NCI-H226 (cell line): Measurements from ENCODE around the gene MAN1A1.
"Not testable (repeated sequence)": the region's sequence is repeated elsewhere in the genome, so short reads cannot be mapped to it uniquely, and the experiment has no call there.

ENCODE experiments used
- DNase-seq: peaks from one replicate; pipeline ENCODE4 v3.0.0-alpha.2; 2015

MAN1A1 gene

DNA sequence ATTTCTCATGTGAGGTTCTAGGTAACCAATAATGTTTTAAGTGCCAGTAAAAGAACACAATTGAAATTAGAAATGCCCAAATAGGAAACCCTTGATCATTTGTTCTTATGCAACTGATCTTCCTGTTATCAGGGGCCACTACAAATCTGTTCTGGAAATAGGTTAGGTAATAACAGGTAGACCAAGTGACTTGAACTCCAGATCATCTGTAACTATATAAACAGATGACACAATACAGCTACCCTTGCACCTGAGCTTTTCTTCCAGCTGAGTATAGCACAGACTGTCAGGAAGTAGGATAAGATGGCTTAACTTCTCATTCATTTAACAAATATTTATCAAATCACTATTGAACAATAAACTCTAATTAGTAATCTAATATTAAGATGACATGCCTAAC lies 52.5 kb downstream of the MAN1A1 start:
- no peak for DNase-seq

DNA sequence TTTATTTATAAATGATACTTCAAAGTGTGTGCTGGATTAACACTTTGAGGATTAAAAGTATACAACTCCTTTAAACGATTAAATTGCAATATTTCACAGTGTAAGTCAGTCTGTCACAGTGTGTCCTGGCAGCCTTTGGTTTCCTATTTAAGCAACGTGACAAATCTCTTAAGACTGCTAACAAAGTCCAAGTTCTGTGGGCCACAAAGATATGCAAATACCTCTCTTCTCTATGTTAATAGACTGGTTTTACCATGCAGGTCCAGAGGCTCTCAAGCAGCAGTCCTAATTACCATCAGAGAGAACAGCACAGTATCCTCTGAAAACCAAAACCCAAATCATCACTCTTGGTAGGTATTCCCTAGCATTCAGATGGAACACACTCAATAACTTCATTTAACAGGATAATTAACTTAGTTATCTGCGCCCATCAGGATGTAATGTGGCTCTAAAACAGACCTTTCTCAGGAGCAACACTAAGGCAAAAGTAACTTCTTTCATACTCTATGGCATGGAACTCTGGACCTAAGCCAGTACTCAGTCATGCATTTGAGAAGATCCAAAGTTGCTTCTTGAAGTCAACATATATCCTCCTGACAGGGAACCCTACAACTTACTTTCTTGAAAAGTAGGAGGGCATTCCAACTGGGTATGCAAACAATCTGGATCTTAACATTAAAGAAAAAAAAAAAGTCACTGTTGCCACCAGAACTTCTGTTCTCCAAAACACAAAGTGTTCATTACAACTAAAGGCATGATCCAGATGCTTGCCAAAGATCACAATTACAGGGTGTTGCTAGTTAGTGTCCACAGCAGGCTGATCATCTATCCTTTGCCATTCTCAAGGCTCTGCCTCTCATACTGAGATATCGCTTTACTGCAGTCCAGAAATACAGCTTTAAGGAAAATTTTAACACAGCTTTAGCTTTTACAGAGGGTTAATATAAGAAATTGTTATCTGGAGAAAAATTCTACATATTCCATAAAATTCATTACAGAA lies 53.2 kb downstream of the MAN1A1 start:
- DNase-seq = no peak

DNA sequence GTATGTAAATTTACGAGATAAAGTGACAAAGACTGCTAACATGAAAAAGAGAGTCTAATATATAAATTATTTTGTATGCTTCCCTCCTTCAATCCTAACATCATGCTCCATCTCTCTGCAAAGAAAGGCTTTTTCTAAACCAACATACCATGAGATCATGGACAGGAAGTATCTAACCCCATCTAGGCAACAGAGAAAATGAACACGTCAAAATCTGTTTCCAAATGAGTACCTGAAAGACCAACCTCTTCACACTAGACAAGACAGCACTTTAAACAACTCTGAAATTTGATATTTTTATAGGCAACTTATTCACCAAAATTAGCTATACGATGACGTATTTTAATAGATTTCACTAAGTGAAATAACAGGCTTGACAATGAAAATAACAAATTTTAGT lies 54.6 kb downstream of the MAN1A1 start:
- DNase-seq = no peak

DNA sequence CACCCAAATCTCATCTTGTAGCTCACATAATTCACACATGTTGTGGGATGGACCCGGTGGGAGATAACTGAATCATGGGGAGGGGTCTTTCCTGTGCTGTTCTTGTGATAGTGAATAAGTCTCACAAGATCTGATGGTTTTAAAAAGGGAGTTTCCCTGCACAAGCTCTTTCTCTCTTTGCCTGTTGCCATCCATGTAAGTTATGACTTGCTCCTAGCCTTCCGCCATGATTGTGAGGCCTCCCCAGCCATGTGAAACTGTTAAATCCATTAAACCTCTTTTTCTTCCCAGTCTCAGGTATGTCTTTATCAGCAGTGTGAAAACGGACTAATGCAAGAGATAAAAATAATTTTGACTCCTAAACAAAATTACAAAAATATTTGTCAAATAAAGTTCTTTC lies 58.5 kb downstream of the MAN1A1 start:
- DNase-seq = not testable (repeated sequence)

DNA sequence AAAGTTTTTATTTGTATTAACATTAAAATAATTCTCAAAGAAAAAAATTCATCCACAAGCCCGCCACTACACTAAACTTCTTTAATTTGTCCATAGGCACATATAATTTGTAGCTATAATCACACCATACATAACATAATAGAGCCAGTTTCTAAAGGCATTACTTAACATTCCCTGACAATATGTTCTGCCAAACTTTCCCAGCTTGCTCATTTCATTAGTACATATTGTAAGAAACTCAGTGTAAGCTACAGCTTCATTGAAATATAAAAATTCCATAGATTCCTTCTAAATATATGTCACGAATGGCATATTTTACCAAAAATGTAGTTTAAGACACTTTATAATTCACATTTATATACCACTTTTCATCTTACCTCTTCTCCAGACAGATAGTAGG lies 59.3 kb downstream of the MAN1A1 start:
- no peak for DNase-seq

DNA sequence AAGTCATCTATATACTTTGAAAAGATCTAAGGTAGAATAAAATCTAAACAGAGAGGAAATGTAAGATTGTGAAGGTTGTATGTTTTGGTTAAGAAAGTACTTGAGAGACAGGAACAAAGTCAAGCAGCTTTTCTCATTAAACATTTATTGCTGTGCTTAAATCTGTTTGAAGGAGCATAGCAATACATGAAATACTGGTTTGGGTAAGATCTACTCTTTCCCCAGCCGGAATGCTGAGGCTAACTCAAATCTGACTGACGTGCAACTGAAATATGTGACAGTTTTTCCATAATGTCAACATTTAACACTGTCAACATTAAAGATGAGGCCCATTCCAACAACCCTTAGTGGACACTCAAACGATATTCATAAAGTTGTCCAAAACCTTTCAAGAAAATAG lies 59.9 kb downstream of the MAN1A1 start:
- DNase-seq = no peak

DNA sequence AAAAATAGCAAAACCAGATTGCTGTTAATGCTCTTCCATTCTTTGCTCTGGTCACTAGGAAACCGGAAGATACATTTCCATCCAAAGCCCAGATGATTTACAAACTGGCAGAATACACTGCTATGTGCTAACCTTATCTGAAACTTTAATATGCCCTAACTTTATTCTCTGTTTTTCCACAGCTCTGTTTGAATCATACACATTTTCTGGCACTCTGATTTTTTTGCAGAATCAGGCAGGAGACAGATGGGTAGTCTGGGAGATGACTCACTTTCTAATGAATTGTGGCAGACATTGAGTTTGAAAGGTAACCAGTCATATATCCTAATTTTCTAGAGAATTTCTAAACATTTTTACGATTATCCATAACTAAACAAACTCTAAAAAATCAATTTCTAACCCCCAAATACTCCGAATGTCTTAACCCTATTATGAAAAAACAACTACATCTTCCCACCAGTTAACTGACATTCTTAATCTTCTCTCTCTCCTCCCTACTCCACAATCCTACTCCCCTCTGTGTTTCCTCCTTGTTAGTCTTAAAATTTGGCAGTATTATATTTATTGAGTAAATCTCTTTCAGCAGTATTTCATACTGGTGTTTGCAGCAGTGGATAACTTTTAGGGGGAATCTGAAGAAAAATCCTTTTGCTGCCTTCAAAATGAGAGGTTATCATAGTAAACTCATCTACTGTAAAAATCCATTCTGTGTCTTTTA lies 63.5 kb downstream of the MAN1A1 start:
- DNase-seq = peak; percentile 11

DNA sequence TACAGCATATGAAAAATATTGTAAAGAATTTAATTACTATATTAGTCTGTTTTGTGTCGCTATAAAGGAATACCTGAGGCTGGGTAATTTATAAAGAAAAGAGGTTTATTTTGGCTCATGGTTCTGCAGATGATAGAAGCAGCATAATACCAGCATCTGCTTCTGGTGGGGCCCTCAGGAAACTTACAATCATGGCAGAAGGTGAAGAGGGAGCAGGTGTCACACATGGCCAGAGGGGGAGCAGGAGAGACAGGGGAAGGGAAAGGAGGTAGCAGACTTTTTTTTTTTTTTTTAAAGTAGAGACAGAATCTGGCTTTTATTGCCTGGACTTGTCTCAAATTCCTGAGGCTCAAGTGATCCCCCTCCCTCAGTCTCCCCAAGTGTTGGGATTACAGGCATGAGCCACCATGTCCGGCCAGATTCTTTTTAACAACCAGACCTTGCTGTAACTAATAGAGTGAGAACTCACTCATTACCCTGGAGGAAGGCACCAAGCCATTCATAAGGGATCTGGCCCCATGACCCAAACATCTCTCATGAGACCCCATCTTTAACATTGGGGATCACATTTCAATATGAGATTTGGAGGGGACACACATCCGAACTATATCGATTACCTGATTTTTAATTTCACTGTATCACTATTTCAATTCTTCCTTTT lies 64.6 kb downstream of the MAN1A1 start:
- no peak for DNase-seq

DNA sequence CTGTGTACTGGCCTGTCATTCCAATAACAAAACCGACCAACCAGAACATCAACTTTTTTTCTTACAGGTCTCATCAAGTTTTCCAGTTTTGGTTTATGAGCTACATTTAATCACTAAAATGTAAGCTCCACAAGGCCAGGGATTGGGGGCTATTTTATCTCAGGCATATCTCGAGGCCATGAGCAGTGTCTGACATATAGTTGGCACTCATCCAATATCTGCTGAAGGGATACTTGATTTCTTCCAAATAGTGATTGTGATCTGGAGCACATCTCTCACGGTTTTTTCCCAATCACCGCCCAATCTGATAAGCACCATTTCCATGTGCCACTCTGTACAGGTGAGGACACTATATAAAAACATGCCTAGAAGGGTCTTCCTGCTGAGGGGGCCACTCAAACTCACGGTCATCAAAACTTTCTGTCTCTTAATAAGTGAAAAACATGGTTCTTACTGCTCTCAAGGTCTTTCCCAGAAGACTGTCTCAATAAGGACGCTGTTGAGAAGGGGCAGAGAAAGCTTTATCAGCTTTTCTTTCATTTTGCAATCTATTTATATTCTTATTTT lies 65.5 kb downstream of the MAN1A1 start:
- no peak for DNase-seq

DNA sequence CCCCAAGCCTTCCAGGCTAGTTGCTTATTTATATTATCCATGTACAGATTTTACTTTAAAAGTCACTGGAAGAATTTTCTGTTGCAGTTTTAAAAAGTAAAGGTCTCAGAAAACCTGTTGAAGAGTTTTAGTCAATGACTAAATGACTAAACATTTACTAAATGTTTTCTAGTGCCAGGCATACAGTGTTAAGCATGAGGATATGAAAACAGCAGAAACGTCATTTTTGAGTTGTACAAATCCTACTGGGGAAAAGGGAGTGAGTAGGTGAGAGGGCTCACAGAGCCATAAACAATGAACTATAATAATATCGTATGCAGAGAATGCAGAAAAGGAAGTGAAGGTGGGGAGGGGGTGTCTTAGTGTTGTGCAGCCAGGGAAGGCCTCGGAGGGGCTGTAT lies 66.3 kb downstream of the MAN1A1 start:
- DNase-seq = no peak

DNA sequence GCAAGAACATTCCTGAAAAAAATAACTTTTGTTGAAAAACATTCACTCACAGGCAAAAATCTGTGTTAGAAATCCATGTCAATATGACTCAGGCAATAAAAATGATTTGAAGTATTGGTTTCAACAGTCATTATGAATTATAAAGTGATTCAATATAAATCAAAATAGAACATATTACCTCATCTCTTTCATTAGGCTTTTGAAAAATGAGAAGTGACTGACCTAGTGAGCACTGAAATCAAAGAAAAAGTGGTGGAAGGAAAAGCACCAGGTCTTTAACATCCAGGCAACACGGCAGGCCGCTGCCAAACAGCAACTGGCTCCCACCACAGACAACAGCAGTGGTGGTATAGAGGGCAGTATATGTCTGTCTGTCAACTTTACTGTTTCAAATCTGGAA lies 68.9 kb downstream of the MAN1A1 start:
- DNase-seq = no peak

DNA sequence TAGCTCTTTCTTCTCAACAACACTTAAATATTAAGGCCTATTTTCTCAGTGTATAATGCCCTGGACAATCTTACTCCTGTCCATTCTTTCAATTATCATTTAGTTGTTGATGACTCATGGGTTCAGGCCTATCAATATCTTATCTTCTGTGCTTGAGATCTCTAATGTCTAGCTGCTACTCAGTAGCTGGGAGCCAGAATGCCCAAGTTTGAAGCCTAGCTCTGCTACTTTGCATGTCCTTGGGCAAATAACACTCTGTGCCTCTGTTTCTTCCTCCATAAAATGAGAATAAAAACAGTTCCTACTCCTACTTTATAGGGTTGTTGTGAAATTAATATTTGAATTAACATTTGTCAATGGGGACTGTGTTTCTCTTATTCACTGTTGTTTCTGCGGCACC lies 69.5 kb downstream of the MAN1A1 start:
- no peak for DNase-seq

DNA sequence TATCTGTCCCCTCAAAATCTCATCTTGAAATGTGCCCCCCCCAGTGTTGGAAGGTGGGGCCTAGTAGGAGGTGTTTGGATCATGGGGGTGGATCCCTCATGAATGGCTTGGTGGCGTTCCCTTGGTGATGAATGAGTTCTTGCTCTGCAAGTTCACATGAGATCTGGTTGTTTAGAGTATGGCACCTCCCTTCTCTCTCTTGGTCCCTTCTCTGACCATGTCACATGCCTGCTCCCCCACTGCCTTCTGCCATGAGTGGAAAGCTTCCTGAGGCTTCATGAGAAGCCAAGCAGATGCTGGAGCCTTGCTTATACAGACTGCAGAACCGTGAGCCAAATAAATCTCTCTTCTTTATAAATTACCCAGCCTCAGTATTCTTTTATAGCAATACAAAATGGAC lies 70.9 kb downstream of the MAN1A1 start:
- DNase-seq = no peak

DNA sequence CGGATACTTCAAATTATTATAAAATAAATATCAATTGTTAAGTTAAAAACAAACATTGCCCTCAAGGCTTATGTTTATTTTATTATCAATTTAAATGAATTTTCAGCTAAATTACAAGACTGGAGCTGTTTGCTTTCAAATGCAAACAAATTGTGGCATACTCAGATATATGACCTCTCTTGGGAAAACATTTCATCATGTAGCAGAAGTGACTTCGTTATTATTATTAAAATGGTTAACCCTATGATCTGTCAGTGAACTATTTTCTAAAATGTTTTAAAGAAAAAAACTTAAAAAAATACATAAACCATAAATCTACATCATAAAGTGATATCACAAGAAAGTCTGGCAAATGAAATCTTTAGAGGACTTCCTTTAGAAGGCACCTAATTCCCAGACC lies 72.5 kb downstream of the MAN1A1 start:
- DNase-seq = no peak

DNA sequence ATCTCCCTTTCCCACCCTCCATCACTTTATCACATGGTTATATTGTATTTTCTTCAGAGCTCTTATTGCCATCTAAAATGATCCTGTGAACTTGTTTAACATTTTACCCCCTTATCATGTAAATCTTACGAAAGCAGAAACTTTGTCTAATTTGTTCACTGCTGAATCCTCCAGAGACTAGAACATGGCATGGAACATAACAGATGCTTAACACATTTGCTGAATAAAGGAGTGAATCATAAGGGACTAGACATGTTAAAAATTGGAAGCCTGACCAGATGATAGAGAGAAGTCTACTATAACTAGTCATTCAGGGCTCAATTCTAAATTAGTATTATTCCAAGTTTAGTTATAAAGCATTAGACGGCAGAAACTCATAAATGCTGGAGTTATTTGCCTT lies 73.3 kb downstream of the MAN1A1 start:
- DNase-seq = no peak

DNA sequence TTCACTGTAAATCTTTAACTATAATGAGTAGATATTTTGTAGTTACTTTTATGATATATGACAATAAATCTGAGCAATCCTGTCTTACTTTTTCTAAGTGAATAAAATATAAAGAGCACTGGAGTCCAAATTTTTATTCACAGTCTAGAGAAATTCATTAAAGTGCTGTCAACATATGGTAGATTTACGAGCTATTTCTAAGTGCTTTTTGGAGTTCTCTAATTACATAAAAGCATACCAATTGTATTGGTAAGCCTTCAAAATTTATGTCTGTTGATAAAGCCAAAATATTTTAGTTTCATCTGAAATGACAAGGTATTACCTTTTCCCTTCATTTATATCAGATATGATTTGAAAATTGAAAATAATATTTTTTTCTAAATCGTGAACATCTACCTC lies 75.4 kb downstream of the MAN1A1 start:
- no peak for DNase-seq

DNA sequence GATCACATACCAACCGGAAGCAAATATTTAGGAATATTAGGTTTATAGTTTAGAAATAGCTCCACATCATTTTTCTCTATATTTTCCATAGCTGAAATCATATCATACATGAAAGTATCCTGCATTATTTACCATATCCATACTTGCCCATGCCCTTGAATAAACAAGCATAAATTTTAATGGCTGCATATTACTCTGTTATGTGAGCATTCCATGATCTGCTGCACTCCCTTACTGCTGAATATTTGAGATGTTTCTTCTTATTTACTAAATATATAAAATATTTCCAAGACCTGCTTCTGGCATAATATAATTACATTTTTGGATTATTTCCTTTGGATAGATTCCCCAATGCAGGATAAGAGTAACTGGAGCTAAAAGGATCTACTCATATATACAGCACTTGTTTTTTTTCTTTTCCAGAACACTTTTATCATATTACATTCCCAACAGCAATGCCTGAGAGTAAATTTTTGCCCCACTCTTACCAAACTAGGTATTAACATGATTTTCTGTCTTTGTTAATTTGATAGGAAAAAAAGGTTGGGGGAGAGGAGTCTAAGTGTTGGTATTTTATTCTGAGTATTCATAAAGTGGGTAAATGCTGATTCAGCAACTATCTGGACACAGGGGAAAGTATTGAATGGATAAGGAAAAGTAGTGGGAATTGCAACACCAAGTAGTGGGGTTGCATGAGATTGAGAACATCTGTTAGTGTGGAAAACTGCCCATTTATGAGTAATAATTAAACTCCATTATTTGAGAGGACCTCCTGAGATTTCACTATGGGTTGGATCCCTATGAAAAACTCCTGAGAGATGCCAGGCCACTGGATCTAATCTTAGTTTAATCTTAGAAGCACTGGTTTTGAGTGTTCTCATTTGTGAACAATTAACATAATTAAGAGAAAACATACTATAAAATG lies 76.0 kb downstream of the MAN1A1 start:
- DNase-seq = peak; percentile 20

DNA sequence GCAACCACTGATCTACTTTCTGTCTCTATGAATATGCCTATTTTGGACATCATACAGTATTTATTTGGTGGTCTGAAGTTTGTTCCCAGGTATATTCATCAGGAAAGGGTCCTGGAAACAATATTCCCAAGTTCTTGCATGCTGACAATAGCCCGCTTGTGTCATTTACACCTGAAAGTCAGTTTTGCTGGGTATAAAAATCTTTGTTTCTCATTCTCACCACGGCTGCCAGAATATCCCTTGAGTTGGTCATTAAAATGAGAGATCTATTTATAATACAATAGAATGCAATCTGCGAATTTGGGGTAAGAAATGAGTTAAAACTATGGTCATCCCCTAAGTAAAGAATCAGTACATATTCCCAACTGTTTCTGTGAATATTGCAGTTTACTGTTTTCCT lies 79.0 kb downstream of the MAN1A1 start:
- no peak for DNase-seq

DNA sequence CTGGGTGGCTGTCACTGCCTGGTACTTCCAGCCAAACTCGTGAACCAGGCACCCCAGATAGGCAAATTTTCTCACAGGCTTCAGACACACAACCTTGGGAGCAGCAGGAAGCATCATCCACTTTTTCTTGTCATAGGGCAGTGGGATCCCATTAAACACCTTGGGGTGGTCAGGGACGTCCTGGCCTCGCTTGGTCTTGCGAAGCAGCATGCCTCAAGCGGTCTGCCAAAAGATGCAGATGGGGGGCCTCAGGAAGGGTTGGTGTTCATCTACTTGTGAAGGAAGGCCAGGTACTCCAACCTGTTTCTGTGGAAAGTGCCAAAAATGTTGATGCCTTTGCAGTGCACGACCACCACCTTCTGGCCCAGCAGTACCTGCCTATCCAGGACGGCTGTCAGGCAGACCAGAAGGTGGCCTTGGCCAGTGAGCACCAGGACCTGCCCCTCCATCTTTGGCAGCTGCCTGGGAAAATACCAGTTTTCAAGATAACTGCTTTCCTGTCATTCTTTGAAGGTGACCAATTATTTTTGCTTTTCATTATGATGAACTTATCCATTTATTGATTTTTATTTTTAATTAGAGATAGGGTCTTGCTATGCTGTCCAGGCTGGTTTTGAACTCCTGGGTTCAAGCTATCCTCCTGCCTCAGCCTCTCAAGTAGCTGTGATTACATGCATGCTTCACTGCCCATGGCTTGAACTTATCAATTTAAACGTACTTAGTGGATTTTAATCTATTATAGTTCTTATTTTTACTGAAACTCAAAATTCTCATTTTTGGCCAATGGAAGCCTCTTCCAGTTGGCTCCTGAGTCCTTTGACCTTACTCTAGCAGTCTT lies 80.1 kb downstream of the MAN1A1 start:
- no peak for DNase-seq

DNA sequence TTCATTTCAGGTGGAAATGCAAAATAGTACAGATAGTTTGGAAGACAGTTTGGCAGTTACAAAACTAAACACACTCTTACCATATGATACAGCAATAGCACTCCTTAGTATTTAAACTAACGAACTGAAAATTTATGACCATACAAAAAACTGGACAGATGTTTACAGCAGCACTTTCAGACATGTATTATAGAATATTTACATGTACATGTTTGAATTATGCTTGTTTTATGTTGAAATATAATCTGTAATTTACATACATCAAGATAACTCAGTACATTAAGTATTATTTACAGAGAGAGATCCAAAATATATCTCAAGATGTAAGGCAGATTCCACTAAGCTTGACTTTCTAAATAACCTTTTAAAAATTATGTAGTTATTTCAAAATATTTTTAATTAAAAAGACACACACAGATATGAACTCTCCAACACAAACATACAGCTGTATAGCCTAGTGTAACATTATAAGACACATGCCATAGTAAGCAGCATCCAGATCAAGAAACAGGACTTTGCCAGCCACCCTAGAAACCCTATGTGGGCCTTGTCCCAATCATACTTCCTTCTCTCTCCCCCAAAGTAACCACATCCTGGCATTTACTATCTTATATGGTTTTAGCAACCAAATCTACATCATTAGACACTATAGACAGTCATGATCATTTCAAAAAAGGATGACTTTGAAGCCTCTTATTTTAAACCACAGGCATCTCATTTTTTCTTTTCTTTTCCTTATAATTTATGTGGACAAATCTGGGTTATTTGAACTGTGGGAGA lies 82.2 kb downstream of the MAN1A1 start:
- DNase-seq = no peak
